ENCODE results near the gene TXNDC12.
"Not testable (repeated sequence)": the region's sequence is repeated elsewhere in the genome, so short reads cannot be mapped to it uniquely, and the experiment has no call there.

The TXNDC12 gene

DNA sequence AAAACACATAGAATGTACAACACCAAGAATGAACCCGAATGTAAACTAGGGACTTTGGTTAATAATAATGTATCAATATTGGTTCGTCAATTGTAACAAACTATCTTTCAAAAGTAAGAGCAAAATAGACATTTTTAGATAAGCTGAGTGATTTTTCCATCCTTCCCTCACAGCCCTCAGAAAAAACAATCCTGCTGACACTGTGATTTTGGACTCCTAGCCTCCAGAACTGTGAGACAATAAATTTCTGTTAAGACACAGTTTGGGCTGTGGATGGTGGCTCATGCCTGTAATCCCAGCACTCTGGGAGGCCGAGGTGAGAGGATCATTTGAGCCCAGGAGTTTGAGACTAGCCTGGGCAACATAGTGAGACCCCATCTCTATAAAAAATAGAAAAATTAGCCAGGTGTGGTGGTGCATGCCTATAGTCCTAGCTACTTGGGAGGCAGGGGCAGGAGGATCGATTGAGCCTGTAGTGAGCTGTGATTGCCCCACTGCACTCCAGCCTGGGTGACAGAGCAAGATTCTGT is 9.3 kb downstream of the TXNDC12 start:
- DNase-seq = not testable (repeated sequence)

DNA sequence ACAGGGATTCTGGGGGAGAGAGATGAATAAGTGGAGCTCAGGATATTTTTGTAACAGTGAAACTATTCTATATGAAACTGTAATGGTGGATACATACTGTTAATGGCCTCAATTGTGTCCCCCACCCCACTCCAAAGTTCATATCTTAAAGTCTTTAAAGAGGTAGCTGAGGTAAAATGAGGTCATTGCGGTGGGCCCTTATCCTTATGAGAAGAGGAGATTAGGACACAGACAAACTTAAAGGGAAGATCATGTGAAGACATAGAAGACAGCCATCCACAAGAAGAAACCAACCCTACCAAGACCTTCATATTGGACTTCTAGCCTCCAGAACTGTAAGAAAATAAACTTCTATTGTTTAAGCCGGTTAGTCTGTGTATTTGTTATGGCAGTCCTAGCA is 9.8 kb downstream of the TXNDC12 start:
- no peak for DNase-seq

DNA sequence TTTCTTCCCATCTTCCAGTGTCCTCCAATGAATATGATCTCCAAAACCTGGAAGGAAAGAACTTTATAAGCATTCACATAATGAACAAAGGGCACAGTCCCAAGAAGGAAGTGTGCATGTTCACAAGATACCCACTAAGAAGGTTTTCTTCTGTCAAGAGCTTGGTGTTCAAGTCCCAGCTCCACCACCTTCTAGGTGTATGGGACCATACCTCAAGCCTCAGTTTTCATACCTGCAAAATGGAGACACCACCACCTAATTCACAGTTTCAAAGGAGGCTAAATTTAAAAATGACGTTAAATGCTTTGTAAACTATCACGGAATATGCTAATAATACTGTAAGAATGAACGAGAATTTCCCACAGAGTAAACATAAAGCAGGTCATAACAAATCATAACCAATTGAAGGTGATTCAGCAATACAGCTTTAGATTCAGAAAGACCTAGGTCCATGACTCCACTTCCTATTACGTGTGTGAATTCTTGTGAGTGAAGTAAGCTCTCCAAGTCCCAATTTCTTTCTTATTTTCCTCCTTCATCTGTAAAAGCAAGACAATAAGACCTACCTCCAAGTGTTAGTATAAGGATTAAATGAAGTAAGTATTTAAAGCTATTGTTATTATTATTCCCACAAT is 13.3 kb downstream of the TXNDC12 start:
- DNase-seq = no peak

DNA sequence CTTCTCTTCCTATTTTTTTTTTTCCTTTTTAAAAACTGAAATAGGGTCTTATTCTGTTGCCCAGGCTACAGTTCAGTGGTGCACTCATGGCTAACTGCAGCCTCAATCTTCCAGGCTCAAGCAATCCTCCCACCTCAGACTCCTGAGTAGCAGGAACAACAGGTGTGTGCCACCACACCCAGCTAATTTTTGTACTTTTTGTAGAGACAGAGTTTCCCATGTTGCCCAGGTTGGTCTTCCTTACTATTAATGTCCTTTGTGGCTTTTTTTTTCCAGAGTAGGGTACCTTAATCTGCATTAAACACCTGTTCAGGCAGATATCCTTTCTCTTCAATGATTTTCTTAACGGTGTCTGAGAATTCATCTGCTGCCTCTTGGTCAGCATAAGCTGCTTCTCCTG is 17.1 kb downstream of the TXNDC12 start:
- DNase-seq = no peak

DNA sequence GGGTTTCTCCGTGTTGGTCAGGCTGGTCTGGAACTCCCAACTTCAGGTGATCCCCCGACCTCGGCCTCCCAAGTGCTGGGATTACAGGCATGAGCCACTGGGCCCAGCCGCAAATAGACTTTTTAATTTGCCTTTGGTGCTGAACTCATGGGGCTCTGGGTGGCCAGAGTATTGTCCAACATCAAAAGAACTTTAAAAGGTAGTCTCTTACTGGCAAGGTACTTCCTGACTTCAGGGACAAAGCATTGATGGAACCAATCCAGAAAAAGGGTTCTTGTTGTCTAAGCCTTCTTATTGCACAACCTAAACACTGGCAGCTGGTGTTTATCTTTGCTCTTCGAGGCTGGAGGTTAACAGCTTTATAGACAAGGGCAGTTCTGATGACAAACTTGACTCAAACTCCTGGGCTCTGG is 17.6 kb downstream of the TXNDC12 start:
- DNase-seq = no peak

DNA sequence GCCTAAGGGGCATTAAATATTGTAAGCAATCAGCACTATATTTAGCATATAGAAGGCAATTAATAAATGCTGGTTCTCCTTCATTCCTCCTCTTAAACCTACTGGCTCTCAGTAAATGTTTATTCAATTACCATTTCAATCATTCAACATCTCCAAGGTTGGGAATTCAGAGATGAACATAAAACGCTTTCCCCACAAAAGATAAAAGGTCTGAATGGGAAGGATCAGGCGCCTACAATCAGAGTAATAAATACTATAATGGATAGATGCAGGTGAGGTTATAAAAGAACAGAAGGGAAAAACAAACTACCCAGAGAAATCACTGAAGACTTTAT is 21.0 kb downstream of the TXNDC12 start:
- no peak for DNase-seq

DNA sequence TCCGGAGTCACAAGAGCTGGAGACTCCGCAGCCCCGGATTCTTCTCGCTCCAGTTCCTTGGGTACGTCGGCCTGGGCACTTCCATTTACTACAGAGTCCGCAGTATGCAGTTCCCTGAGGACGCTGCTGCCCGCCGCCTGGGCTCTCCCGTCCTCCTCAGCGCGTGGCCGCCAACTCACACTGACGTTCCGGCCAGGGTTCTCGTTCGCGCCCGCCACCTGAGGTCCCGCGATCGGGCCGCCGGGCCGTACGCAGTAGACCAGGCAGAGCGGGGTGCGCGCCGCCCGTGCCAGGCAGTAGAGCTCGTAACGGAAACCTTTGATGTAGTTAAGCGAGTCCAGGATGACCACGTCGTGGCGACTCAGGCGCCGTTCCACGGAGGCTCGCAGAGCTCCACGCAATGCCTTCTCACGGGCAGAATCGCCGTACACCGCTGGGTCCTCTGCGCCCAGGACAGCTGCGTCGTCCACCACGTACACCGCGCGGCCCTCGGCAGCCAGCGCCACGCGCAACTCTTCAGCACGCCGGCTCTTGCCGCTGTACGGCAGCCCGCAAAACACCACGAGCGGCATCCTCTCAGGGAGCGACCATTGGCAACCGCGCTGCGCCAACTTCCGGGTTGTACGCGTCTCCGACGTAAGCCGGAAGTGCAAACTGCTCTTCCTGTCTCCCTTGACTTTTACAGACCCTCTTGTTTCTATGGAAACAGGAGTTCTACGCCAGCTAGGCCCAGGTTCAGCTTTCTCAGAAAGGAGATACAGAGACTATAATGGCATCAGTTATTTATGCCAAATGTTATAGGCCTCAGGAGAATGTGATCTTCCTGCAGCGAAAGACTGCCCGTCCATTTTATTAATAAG is 21.6 kb downstream of the TXNDC12 start, which contains the start of gene KTI12:
Gene KTI12 (minus strand): TSS at position 621 of the 860 bp plus-strand sequence. CDS start 49 bp downstream, at position 572.
- DNase-seq = peak; percentile 75 to 86

DNA sequence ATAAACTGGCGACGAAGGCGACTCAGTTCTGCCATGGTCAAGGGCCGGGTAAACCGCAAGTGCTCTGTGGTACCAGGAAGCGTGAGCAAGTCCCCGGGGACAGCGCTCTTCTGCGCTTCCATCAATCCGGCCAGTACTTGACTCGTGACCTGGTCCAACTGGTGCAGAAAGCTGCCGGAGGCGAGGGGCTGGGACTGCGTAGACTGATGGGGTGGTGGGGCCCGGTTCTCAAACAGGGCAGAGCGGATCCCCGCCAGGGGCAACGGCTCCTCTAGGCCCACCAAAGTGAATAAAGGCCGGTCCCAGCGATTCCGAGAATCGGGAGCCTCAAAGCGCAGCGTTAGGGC is 22.2 kb downstream of the TXNDC12 start:
- DNase-seq = no peak

DNA sequence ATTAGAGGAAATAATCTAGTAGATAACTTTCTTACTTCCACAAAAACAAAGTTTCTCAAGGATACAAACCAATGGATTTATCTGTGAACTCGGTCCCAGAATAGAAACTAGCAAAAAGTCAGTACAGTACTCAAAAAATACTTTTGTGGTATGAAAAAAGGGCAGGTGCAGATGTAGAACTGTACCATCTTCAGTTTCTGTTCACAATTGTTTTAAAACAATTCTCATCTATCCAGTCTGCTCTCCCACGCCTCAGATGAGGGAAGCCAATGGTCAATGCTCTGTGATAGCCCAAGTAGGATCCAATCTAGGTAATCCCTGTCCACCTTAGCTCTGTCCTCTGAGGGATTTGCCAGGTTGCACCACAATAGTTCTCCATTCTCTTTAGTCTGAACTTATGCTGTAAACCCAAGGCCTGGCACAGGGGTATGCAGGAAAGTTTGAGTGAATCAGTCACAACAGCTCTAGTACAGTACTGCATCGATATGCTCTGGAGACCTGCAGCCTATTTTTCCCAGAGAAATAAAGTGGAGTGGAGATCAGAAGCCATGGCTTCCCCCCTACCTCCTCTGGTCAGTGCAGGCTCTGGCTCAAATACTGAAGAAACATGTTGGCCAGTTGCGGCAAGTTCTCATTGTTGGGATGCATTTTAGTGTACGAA is 22.7 kb downstream of the TXNDC12 start:
- no peak for DNase-seq

DNA sequence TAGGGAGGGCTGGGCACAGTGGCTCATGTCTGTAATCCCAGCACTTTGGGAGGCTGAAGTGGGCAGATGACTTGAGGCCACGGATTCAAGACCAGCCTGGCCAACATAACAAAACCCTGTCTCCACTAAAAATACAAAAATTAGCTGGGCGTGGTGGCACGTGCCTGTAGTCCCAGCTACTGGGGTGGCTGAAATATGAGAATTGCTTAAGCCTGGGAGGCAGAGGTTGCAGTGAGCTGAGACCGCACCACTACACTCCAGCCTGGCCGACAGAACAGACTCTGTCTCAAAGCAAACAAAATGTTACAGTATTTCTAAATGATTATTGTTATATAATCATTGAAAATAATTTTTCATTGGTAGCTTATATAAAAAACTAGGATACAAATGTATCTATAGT is 26.2 kb downstream of the TXNDC12 start:
- DNase-seq = not testable (repeated sequence)

DNA sequence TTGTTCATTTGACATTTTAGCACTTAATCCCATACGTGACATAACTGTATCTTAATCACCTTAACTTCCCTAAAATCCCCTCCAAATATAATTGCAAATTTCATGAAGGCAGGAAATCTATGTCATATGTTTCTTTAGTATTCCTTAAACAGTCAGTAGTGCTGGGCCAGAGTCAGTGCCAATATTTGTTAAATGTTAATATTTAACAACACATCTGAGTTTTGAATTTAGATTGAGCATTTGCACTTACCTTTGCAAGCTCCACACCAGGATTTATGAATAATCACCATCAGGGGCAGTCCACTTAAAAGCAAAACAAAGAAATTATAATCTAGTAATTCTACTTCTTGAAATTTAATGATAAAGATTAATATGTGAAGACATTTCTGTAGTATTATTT is 26.7 kb downstream of the TXNDC12 start:
- no peak for DNase-seq

DNA sequence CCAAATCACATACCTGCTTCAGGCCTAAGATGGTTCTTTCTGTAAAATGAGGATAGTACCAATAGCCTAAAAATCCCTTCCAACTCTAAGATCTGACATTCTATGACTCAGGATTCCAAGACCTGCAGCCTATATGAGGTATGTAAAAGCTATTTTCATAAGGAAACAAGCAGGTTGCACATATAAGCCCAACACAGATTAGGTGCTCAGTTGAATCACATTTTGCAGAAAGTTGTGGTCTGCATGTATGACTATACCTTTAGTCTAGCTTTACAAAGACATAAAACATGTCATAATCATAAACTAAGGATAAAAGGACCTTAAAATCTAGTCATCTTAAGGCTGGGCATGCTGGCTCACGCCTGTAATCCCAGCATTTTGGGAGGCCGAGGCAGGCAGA is 28.7 kb downstream of the TXNDC12 start:
- no peak for DNase-seq

DNA sequence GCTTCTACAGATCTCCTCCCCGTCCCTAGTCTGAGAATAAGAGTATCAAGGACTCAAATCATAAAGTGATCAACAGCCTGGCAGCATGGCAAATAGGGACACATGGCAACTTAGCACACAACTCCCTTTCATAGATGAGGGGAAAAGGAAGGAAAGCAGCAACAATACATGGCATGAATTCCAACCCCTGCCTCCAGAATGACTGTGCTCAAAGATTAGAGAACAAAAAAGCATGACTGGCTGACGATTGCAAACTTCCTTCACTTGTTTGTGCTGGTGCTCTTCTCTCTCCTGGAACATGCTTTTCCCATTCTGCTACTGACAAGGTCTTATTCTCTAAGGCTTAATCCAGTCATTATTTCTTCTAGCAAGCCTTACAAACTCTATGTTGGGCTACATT is 32.9 kb downstream of the TXNDC12 start:
- no peak for DNase-seq

DNA sequence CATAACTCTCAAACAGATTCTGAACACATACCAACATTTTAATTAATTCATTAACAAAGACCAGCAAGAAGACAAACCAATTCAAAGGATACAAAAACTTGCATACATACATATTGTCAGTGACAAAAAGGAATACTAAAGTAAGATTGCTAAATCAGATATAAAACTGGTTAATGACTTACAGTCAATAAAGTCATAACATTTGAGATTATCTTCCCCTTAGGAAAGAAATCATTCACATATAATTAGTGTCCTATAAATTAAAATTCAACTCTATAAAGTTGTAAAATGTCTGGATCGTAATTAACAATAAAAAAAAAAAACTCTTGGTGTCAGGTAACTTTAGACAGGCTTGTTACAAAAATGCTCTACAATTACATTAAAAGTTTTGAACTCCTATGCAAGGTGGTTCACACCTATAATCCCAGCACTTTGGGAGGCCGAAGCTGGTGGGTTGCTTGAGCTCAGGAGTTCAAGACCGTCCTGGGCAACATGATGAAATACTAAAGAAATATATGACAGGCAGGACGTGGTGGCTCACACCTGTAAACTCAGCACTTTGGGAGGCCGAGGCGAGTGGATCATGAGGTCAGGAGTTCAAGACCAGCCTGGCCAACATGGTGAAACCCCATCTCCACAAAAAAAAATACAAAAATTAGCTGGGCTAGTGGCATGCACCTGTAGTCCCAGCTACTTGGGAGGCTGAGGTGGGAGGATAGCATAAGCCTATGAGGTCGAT is 46.8 kb downstream of the TXNDC12 start:
- no peak for DNase-seq

DNA sequence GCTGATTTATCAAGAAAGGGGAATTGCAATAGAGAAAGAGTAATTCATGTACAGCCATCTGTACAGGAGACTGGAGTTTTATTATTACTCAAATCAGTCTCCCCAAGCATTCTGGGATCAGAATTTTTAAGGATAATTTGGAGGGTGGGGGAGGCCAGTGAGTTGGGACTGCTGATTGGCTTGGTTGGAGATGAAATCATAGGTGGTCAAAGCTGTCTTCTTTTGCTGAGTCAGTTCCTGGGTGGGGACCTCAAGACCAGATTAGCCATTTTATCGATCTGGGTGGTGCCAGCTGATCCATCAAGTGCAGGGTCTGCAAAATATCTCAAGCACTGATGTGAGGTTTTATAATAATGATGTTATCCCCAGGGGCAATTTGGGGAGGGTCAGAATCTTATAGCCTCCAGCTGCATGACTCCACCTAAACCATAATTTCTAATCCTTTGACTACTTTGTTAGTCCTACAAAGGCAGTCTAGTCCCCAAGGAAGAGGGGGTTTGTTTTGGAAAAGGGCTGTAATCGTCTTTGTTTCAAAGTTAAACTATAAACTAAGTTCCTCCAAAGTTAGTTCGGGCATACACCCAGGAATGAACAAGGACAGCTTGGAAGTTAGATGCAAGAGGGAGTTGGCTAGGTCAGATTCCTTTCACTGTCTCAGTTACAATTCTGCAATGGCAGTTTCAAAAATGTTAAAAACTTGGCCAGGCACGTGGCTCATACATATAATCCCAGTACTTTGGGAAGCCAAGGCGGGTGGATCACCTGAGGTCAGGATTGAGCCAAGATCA is 47.6 kb downstream of the TXNDC12 start:
- no peak for DNase-seq

DNA sequence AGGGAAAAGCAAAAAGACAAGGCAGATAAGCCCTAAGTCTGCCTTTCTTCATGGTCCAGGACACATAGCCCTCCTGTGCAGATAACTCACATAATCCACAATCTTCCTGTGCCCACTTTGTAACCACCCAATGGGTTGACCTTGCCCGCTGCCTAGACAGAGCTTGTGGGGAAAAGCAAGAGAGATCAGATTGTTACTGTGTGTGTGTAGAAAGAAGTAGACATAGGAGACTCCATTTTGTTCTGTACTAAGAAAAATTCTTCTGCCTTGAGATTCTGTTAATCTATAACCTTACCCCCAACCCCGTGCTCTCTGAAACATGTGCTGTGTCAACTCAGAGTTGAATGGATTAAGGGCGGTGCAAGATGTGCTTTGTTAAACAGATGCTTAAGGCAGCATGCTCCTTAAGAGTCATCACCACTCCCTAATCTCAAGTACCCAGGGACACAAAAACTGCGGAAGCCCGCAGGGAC is 48.9 kb downstream of the TXNDC12 start:
- not testable (repeated sequence) for DNase-seq

DNA sequence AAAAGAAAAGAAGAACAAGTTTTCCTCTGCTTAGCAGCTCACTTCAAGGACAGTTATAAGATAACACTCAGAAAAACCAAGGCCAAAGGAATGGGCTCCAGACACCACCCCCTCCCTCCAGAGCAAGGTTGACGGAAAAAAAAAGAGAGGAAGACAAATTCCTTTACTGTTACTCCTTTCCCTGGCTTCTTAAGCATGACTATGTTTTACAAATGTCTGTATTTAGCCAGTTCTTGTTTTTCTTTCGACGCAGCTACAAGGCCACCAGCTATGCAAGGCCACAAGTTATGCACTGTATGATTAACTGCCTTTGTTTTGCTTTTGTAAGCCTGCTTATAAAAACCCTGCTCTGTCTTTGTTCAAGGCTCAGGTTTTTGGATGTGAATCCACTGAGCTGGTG is 49.4 kb downstream of the TXNDC12 start:
- DNase-seq = not testable (repeated sequence)

DNA sequence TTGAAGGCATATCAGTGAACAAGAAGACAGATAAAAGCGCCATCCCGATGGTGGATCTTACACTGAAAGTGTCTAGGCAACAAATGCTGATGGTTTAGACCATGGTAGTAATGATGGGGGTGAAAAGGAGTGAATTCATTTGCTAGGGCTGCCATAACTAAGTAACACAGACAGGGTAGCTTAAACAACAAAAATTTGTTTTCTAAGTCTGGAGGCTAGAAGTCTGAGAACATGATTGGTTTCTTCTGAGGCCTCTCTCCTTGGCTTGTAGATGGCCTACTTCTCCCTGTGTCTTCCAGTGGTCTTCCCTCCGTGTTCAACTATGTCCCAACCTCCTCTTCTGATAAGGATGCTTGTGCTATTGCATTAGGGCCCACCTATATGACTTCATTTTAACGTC is 51.1 kb downstream of the TXNDC12 start:
- no peak for DNase-seq

DNA sequence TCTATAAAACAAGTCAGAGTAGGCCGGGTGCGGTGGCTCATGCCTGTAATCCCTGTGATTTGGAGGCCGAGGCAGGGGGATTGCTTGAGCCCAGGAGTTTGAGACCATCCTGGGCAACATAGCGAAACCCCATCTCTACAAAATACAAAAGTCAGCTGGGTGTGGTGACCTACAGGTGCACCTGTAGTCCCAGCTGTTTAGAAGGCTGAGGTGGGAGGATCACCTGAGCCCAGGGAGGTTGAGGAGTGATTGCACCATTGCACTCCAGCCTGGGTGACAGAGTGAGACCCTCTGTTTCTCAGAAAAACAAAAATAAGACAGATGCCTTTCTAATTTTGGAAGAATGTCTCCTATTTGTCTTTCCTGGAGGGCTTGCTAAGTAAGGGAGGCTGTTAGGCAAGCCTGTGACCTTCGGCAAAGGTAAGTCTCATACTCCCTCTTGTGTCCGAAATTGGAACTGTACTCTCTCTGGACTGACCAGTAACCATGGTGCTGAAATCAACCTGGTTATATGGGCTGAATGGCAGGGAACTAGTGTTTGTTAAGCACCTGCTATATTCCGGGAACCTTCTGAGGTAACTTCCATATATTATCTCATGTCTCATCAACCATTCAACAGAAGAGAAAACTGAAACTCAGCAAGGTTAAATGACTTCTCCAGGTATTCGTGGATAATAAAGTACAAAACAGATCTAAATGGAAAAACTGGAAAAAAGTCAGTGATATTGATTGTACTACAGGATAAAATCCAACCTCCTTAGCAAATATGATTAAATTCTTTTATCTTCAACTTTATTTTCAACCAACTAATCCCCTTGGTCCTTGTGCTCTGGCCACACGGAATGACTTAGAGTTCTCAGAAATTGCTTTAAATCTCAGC is 52.7 kb downstream of the TXNDC12 start:
- peak in 1 of 2 donors; percentile 67 for DNase-seq

DNA sequence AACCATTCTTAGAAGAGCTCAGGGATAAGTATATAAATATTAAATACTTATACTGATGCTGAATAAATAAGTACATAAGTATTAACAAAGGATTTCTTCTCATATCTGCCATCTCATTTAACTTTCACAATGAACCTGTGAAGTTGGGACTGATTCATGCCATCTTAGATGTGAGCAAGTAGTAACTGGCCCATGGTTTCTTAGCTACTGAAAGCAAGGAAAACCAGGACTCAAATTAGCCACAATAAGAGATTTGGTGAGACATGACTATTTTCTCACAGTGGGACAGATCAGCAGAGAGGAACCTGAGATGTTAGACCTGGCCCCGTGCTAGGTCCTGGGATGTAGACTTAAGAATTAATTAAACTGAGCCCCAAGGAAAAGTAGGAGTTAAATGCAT is 56.3 kb downstream of the TXNDC12 start:
- DNase-seq = no peak

DNA sequence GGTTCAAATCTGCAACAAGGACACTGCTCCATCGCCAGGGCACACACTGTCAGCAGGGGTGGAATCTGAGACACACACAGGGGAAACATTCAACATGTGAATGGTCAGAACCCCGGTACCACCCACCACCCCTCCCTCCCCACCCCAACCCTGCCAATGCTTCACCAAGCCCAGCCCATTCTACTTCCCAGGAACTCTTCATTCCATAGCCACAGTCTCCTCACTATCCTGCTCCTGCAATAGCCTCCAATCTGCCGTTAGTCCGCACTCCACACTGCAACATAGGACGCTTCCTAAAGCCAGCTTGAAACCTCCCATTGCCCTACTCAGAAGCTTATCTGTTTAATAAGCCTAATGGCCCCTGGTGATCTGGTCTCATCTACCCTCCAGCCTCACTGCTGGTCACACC is 57.0 kb downstream of the TXNDC12 start:
- DNase-seq = no peak
